Measurements from ENCODE around the gene ZACN. TPM values are rescaled to one million over a fixed set of nuclear protein-coding genes. Genes with fewer than 3 reads are reported as not detected.
A peak's percentile ranks its signal among the peaks of the same experiment; 100 is the strongest.

The ZACN gene
- 0.03 TPM for polyA plus RNA-seq (2013, experiment 1 of 2)
- 0.01 TPM for polyA plus RNA-seq (2013, experiment 2 of 2)

DNA sequence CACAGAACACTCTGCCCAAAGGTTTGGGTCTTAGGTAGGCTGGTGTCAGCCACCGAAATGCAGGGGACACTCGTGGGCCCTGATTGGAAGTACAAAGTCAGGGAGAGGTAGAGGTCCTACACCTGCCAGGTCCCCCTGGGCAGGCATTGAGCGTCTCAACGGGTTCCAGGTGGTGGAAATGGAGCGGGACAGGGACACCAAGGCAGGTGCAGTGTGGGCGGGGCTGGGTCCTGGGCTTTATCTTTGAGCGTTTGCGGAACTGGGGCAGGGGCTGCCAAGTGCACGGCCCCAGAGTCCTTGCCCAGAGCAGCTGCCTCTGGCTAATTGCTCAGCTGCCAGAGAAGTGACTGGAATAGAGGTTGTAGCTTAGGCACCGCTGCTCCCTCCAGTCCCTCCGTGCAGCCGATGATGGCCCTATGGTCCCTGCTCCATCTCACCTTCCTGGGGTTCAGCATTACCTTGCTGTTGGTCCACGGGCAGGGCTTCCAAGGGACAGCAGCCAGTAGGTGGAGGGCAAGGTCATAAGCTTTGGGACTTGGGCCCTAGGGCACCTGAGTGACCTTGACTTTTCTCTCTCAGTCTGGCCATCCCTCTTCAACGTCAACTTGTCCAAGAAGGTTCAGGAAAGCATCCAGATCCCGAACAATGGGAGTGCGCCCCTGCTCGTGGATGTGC lies at the start of gene ZACN:
Gene ZACN (plus strand): TSS at position 323 of the 675 bp plus-strand sequence. CDS start 83 bp downstream, at position 406.
- no peak within 1 kb of the TSS for H2BK120ac ChIP-seq (ENCODE audit: low read depth, low read length)
- H4K5ac ChIP-seq (ENCODE audit: low read length): no peak within 1 kb of the TSS
- H2BK15ac ChIP-seq (replicated peaks; ENCODE audit: low read depth): no peak within 1 kb of the TSS
- peak within 1 kb of the TSS; percentile 65 for H3K56ac ChIP-seq (ENCODE audit: low read length)
- no peaks in the 10 kb centered on the region for H3K79me1 ChIP-seq (ENCODE audit: low read length)
- DNase-seq: no peak
- no peak within 1 kb of the TSS for H3K27ac ChIP-seq (ENCODE audit: low read depth, low read length)
- peaks cover 40% of the 10 kb centered on the region for H3K27me3 ChIP-seq (ENCODE audit: insufficient read depth, low read length, poor library complexity)
- no peak within 1 kb of the TSS for H3K18ac ChIP-seq (ENCODE audit: low read length)
- no peak within 1 kb of the TSS for H3K4me2 ChIP-seq (ENCODE audit: low read length)
- peak within 1 kb of the TSS; percentile 13 for H3K9ac ChIP-seq (ENCODE audit: low read length)
- peaks cover 10% of the 10 kb centered on the region for H3K4me1 ChIP-seq (ENCODE audit: control insufficient read depth, low read depth, low read length)
- no peaks in the 10 kb centered on the region for H3K36me3 ChIP-seq (ENCODE audit: control insufficient read depth, insufficient read depth, low read length)
- no peak within 1 kb of the TSS for H3K23ac ChIP-seq (ENCODE audit: low read length)
- H3K79me2 ChIP-seq (ENCODE audit: control insufficient read depth, insufficient read depth, low read length): no peaks in the 10 kb centered on the region
- no peak within 1 kb of the TSS for H3K4ac ChIP-seq (ENCODE audit: low read depth, low read length)
- H2BK5ac ChIP-seq (ENCODE audit: low read length): no peak within 1 kb of the TSS
- WGBS (ENCODE audit: extremely low coverage, insufficient coverage, low lambda C conversion rate): no CpG with 5 or more reads among the region's 17 CpGs
- no peak within 1 kb of the TSS for H4K8ac ChIP-seq (ENCODE audit: low read depth, low read length)
- H2AK5ac ChIP-seq (ENCODE audit: low read length): no peak within 1 kb of the TSS
- no peak within 1 kb of the TSS for H3K4me3 ChIP-seq (ENCODE audit: low read length)

DNA sequence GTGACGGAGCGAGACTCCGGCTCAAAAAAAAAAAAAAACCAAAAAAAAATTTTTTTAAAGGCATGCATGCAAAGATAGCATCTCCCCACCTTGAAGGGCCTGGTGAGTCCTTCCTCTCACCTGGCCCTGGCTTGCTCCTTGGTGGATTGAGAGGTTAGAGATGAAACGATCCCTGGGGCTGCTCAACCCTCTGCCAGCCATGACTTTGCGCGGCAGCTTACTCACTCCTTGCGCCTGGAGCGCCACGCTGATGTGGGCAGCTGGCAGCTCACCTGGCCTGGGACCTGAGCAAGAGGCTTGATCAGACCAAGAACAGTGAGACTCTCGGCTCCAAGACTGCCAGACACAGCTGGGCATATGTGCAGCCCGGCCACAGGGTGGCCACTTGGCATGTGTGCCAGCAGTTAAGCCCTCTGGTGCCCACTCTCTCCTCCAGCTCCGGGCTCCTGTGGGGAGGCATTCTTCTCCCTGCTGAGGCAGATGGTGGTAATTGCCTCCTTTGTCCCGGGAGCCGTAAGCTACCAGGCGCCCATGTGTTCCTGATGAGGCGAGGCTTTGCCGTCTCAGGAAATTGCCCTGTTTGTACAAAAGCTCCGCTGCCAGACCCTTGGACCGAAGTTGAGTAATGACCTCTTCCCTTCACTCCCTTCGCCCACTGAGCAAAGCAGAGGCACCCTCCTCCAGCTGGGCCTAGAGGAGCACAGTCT lies 46.8 kb upstream of the ZACN start:
- no peak overlapping the region for H2BK120ac ChIP-seq (ENCODE audit: low read depth, low read length)
- no peak overlapping the region for H4K5ac ChIP-seq (ENCODE audit: low read length)
- H3K4me1 ChIP-seq (ENCODE audit: control insufficient read depth, low read depth, low read length): no peaks in the 10 kb centered on the region
- H4K8ac ChIP-seq (ENCODE audit: low read depth, low read length): no peak overlapping the region
- no peak for DNase-seq
- H2AK5ac ChIP-seq (ENCODE audit: low read length): no peak overlapping the region
- H3K9ac ChIP-seq (ENCODE audit: low read length): no peak overlapping the region
- H3K56ac ChIP-seq (ENCODE audit: low read length): no peak overlapping the region
- H3K4me2 ChIP-seq (ENCODE audit: low read length): no peak overlapping the region
- H3K36me3 ChIP-seq (ENCODE audit: control insufficient read depth, insufficient read depth, low read length): no peaks in the 10 kb centered on the region
- no peak overlapping the region for H3K4ac ChIP-seq (ENCODE audit: low read depth, low read length)
- H3K18ac ChIP-seq (ENCODE audit: low read length): no peak overlapping the region
- H3K4me3 ChIP-seq (ENCODE audit: low read length): no peak overlapping the region
- H3K79me2 ChIP-seq (ENCODE audit: control insufficient read depth, insufficient read depth, low read length): no peaks in the 10 kb centered on the region
- no peak overlapping the region for H2BK15ac ChIP-seq (replicated peaks; ENCODE audit: low read depth)
- H3K23ac ChIP-seq (ENCODE audit: low read length): no peak overlapping the region
- H3K27me3 ChIP-seq (ENCODE audit: insufficient read depth, low read length, poor library complexity): no peaks in the 10 kb centered on the region
- H2BK5ac ChIP-seq (ENCODE audit: low read length): no peak overlapping the region
- H3K27ac ChIP-seq (ENCODE audit: low read depth, low read length): no peak overlapping the region
- H3K79me1 ChIP-seq (ENCODE audit: low read length): no peaks in the 10 kb centered on the region
- no CpG with 5 or more reads among the region's 20 CpGs for WGBS (ENCODE audit: extremely low coverage, insufficient coverage, low lambda C conversion rate)

DNA sequence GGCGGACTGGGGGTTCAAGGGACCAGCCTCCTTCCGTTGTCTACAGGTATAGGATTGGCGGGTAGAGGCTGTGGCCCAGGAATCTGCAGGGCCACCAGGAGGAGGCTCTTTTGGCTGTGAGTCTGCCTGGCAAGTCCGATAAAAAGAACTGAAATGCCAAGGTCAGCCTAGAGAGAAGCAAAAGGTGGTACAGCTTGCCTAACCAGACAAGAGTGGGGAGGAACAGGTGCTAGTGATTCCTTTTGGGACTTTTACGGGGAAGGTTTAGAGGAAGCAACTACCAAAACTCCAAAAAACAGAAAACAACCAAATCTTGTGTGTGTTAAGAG lies 46.2 kb upstream of the ZACN start:
- no peaks in the 10 kb centered on the region for H3K27me3 ChIP-seq (ENCODE audit: insufficient read depth, low read length, poor library complexity)

DNA sequence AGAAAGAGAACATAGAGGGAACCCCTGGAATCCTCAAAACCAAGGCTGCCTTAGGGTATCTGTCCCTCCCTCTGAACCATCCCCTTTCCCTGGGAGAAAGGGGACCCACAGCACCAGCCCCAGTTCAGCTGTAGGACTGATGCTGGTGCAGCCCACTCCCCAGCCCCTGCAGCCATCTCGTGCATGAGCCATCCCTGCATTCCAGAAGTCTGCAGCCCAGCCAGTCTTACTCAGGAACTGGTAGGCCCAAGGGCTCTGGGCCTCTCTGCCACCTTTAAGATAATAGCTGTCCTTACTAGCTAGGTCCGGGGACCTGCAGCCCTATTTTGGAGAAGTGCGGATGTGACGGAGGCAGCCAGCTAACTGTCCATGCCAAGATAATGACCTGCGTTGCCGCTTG lies 45.8 kb upstream of the ZACN start:
- no peaks in the 10 kb centered on the region for H3K79me1 ChIP-seq (ENCODE audit: low read length)
- no peak overlapping the region for H3K18ac ChIP-seq (ENCODE audit: low read length)
- H4K5ac ChIP-seq (ENCODE audit: low read length): no peak overlapping the region
- no peaks in the 10 kb centered on the region for H3K79me2 ChIP-seq (ENCODE audit: control insufficient read depth, insufficient read depth, low read length)
- no peak overlapping the region for H3K4ac ChIP-seq (ENCODE audit: low read depth, low read length)
- H3K27me3 ChIP-seq (ENCODE audit: insufficient read depth, low read length, poor library complexity): no peaks in the 10 kb centered on the region
- H3K4me1 ChIP-seq (ENCODE audit: control insufficient read depth, low read depth, low read length): no peaks in the 10 kb centered on the region
- WGBS (ENCODE audit: extremely low coverage, insufficient coverage, low lambda C conversion rate): no CpG with 5 or more reads among the region's 6 CpGs
- H2BK5ac ChIP-seq (ENCODE audit: low read length): no peak overlapping the region
- H3K9ac ChIP-seq (ENCODE audit: low read length): no peak overlapping the region
- no peak overlapping the region for H4K8ac ChIP-seq (ENCODE audit: low read depth, low read length)
- no peaks in the 10 kb centered on the region for H3K36me3 ChIP-seq (ENCODE audit: control insufficient read depth, insufficient read depth, low read length)
- no peak overlapping the region for H3K56ac ChIP-seq (ENCODE audit: low read length)
- H2BK120ac ChIP-seq (ENCODE audit: low read depth, low read length): no peak overlapping the region
- H2AK5ac ChIP-seq (ENCODE audit: low read length): no peak overlapping the region
- no peak overlapping the region for H3K4me2 ChIP-seq (ENCODE audit: low read length)
- no peak overlapping the region for H3K27ac ChIP-seq (ENCODE audit: low read depth, low read length)
- H3K23ac ChIP-seq (ENCODE audit: low read length): no peak overlapping the region
- no peak overlapping the region for H3K4me3 ChIP-seq (ENCODE audit: low read length)
- no peak for DNase-seq
- H2BK15ac ChIP-seq (replicated peaks; ENCODE audit: low read depth): no peak overlapping the region

More for the DNA sequence above, 46.2 kb upstream of the ZACN start:
- Histone ChIP-seq H3K56ac (ENCODE audit: low read length) (no peak overlapping the region), H2AK5ac (ENCODE audit: low read length) (no peak overlapping the region), H3K79me2 (ENCODE audit: control insufficient read depth, insufficient read depth, low read length) (no peaks in the 10 kb centered on the region), H4K8ac (ENCODE audit: low read depth, low read length) (no peak overlapping the region), H2BK120ac (ENCODE audit: low read depth, low read length) (no peak overlapping the region), H3K4me3 (ENCODE audit: low read length) (no peak overlapping the region), H3K36me3 (ENCODE audit: control insufficient read depth, insufficient read depth, low read length) (no peaks in the 10 kb centered on the region), H3K4me2 (ENCODE audit: low read length) (no peak overlapping the region), H3K23ac (ENCODE audit: low read length) (no peak overlapping the region), H4K5ac (ENCODE audit: low read length) (no peak overlapping the region), H3K27ac (ENCODE audit: low read depth, low read length) (no peak overlapping the region), H2BK5ac (ENCODE audit: low read length) (no peak overlapping the region), H3K79me1 (ENCODE audit: low read length) (no peaks in the 10 kb centered on the region), H2BK15ac (replicated peaks; ENCODE audit: low read depth) (no peak overlapping the region), H3K4ac (ENCODE audit: low read depth, low read length) (no peak overlapping the region), H3K18ac (ENCODE audit: low read length) (no peak overlapping the region), H3K9ac (ENCODE audit: low read length) (no peak overlapping the region), H3K4me1 (ENCODE audit: control insufficient read depth, low read depth, low read length) (no peaks in the 10 kb centered on the region)
- no CpG with 5 or more reads among the region's 5 CpGs for WGBS (ENCODE audit: extremely low coverage, insufficient coverage, low lambda C conversion rate)
- DNase-seq: no peak

DNA sequence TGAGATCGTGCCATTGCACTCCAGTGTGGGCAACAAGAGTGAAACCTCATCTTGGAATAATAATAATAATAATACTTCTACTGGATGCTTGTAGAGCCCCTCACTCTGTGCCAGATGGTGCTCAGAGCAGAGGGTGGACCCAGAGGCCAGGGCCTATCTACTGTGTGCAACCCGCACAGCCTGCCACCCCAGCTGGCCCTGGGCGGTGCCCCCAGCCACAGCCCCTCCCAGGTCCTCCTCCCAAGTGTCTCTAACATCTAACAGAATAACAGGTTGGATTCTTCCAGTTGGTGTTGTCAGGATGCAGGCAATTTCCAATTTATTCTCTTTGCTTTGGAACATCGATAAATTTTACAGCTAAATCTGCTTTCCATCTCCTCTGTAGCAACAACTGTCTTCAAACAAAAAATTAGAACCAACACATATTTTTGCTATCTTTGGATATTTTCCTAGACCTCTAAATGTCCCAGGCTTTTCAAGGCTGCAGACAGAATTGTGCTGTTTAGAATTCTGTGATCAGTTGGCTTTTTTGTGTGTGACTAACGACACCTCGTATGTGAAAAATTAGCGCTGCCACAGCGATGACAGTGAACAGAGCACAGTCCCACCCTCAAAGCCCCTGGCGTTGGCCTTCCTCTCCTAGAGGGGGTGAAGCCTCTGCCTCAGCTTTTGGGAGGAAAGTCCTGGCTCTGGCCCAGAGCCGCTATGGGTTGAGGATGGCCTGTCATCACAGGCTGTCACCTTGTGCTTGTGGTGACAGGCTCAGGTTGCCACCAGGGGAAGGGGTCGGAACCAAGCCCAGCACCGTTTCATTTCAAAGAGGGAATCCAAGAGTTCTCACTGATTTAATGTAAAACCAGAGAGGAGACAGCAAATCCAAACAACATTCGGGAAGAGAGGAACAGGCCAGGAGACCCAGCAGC lies 44.3 kb upstream of the ZACN start:
- Histone ChIP-seq H2BK15ac (replicated peaks; ENCODE audit: low read depth) (no peak overlapping the region), H4K8ac (ENCODE audit: low read depth, low read length) (no peak overlapping the region), H3K56ac (ENCODE audit: low read length) (no peak overlapping the region), H2AK5ac (ENCODE audit: low read length) (no peak overlapping the region), H3K4ac (ENCODE audit: low read depth, low read length) (no peak overlapping the region), H3K36me3 (ENCODE audit: control insufficient read depth, insufficient read depth, low read length) (peaks cover 4% of the 10 kb centered on the region), H4K5ac (ENCODE audit: low read length) (no peak overlapping the region), H3K27me3 (ENCODE audit: insufficient read depth, low read length, poor library complexity) (no peaks in the 10 kb centered on the region), H3K23ac (ENCODE audit: low read length) (no peak overlapping the region), H3K27ac (ENCODE audit: low read depth, low read length) (no peak overlapping the region), H3K4me3 (ENCODE audit: low read length) (no peak overlapping the region), H3K79me2 (ENCODE audit: control insufficient read depth, insufficient read depth, low read length) (no peaks in the 10 kb centered on the region), H3K18ac (ENCODE audit: low read length) (no peak overlapping the region), H3K79me1 (ENCODE audit: low read length) (no peaks in the 10 kb centered on the region), H2BK5ac (ENCODE audit: low read length) (no peak overlapping the region), H3K9ac (ENCODE audit: low read length) (no peak overlapping the region), H2BK120ac (ENCODE audit: low read depth, low read length) (no peak overlapping the region), H3K4me2 (ENCODE audit: low read length) (no peak overlapping the region), H3K4me1 (ENCODE audit: control insufficient read depth, low read depth, low read length) (no peaks in the 10 kb centered on the region)
- no CpG with 5 or more reads among the region's 13 CpGs for WGBS (ENCODE audit: extremely low coverage, insufficient coverage, low lambda C conversion rate)
- no peak for DNase-seq

Measured in mesendoderm (in vitro differentiated cells).